Measurements from ENCODE around the gene CFDP1. TPM values are rescaled to one million over a fixed set of nuclear protein-coding genes. Genes with fewer than 3 reads are reported as not detected.

The CFDP1 gene
- total RNA-seq, 1 donor from 2014 or later = 65.6 TPM

GRCh38 chr16:75288596-75289120 lies 144.6 kb downstream of the CFDP1 start:
- H3K36me3 Mint-ChIP-seq (ENCODE audit: unreplicated experiment) = peaks cover 35% of the 10 kb centered on the region
- H3K27ac Mint-ChIP-seq (ENCODE audit: unreplicated experiment) = peak overlapping the region; percentile 65
- H3K4me1 Mint-ChIP-seq (ENCODE audit: unreplicated experiment) = peaks cover 21% of the 10 kb centered on the region
- TF ChIP-seq CTCF (IDR thresholded peaks at IDR 0.05) = no peak
- DNase-seq (ENCODE audit: extremely low spot score, unreplicated experiment) = no peak
- no peaks in the 10 kb centered on the region for H3K9me3 Mint-ChIP-seq (ENCODE audit: unreplicated experiment)
- H3K4me3 Mint-ChIP-seq (ENCODE audit: unreplicated experiment) = peak overlapping the region; percentile 5
- no peaks in the 10 kb centered on the region for H3K27me3 Mint-ChIP-seq (ENCODE audit: unreplicated experiment)

- no peak for DNase-seq (ENCODE audit: extremely low spot score, unreplicated experiment)
- H3K4me1 Mint-ChIP-seq (ENCODE audit: unreplicated experiment) = peaks cover 21% of the 10 kb centered on the region
- peak overlapping the region; percentile 65 for H3K27ac Mint-ChIP-seq (ENCODE audit: unreplicated experiment)
- H3K9me3 Mint-ChIP-seq (ENCODE audit: unreplicated experiment) = no peaks in the 10 kb centered on the region
- no peaks in the 10 kb centered on the region for H3K27me3 Mint-ChIP-seq (ENCODE audit: unreplicated experiment)
- H3K36me3 Mint-ChIP-seq (ENCODE audit: unreplicated experiment) = peaks cover 32% of the 10 kb centered on the region
- no peak for TF ChIP-seq CTCF (IDR thresholded peaks at IDR 0.05)
- no peak overlapping the region for H3K4me3 Mint-ChIP-seq (ENCODE audit: unreplicated experiment)
These were observed 145.1 kb downstream of the CFDP1 start for GRCh38 chr16:75288181-75288580.

GRCh38 chr16:75287708-75288107 lies 145.6 kb downstream of the CFDP1 start:
- DNase-seq (ENCODE audit: extremely low spot score, unreplicated experiment) = no peak
- H3K9me3 Mint-ChIP-seq (ENCODE audit: unreplicated experiment) = no peaks in the 10 kb centered on the region
- no peaks in the 10 kb centered on the region for H3K27me3 Mint-ChIP-seq (ENCODE audit: unreplicated experiment)
- no peak for TF ChIP-seq CTCF (IDR thresholded peaks at IDR 0.05)
- peaks cover 21% of the 10 kb centered on the region for H3K4me1 Mint-ChIP-seq (ENCODE audit: unreplicated experiment)
- H3K4me3 Mint-ChIP-seq (ENCODE audit: unreplicated experiment) = no peak overlapping the region
- peaks cover 30% of the 10 kb centered on the region for H3K36me3 Mint-ChIP-seq (ENCODE audit: unreplicated experiment)
- no peak overlapping the region for H3K27ac Mint-ChIP-seq (ENCODE audit: unreplicated experiment)

- Mint-ChIP-seq H3K27me3 (ENCODE audit: unreplicated experiment) (no peaks in the 10 kb centered on the region), H3K4me3 (ENCODE audit: unreplicated experiment) (no peak overlapping the region), H3K36me3 (ENCODE audit: unreplicated experiment) (peaks cover 21% of the 10 kb centered on the region), H3K27ac (ENCODE audit: unreplicated experiment) (no peak overlapping the region), H3K9me3 (ENCODE audit: unreplicated experiment) (no peaks in the 10 kb centered on the region), H3K4me1 (ENCODE audit: unreplicated experiment) (peaks cover 21% of the 10 kb centered on the region)
- TF ChIP-seq CTCF (IDR thresholded peaks at IDR 0.05) = no peak
- DNase-seq (ENCODE audit: extremely low spot score, unreplicated experiment) = no peak
These were observed 146.9 kb downstream of the CFDP1 start for GRCh38 chr16:75286389-75286788.

GRCh38 chr16:75282466-75283281 lies 150.6 kb downstream of the CFDP1 start:
- Mint-ChIP-seq H3K36me3 (ENCODE audit: unreplicated experiment) (peaks cover 11% of the 10 kb centered on the region), H3K27ac (ENCODE audit: unreplicated experiment) (no peak overlapping the region), H3K4me3 (ENCODE audit: unreplicated experiment) (no peak overlapping the region), H3K9me3 (ENCODE audit: unreplicated experiment) (no peaks in the 10 kb centered on the region), H3K27me3 (ENCODE audit: unreplicated experiment) (no peaks in the 10 kb centered on the region), H3K4me1 (ENCODE audit: unreplicated experiment) (peaks cover 25% of the 10 kb centered on the region)
- no peak for DNase-seq (ENCODE audit: extremely low spot score, unreplicated experiment)
- TF ChIP-seq CTCF (IDR thresholded peaks at IDR 0.05) = no peak

Data from osteocyte (in vitro differentiated cells).